T-cell (primary cell): ENCODE measurements around the gene TRAPPC3L. TPM values are rescaled to one million over a fixed set of nuclear protein-coding genes. Genes with fewer than 3 reads are reported as not detected.

Experiments
- ATAC-seq, 4 experiments: fragments of 200-7000 bp in 3 of 4; fragments of 150-1000 bp in 1 of 4; cut with Tn5 transposase; replicated peaks in 1 of 4; 1 replicate in 3 of 4; 2 replicates in 1 of 4; pipeline ENCODE4 v1.10.0; 2021; ENCODE audit warnings: moderate library complexity in 3 of 4, mild to moderate bottlenecking in 2 of 4, moderate number of reproducible peaks in 1 of 4
- CTCF ChIA-PET, 2 donors: fragments of 300-600 bp; sonication (Branson Sonifier 250); formaldehyde crosslinking; loops; one replicate each; lab custom pipeline; 2022; ENCODE audit warnings: antibody characterized with exemption in 2 of 2; lab: Charles Lee
- POLR2A ChIA-PET, 2 donors: fragments of 300-600 bp; sonication (Branson Sonifier 250); formaldehyde crosslinking; loops; one replicate each; lab custom pipeline; 2022; ENCODE audit warnings: antibody characterized with exemption in 2 of 2; lab: Charles Lee
- DNase-seq, 35 experiments: peaks; one replicate each; pipeline versions ENCODE4 v3.0.0 to v3.0.0-alpha.2; 2013 to 2023
- H3K27ac ChIP-seq: one replicate; pipeline ENCODE4 v1.5.1; 2013; ENCODE audit warnings: low read length
- H3K27me3 ChIP-seq, 2 experiments: replicated peaks in 1 of 2; 1 replicate in 1 of 2; 2 replicates in 1 of 2; pipeline versions ENCODE4 v1.6.1 to v1.7.0; 2013; ENCODE audit warnings: low read length in 1 of 2, mixed read lengths in 1 of 2; ENCODE audit not compliant: control insufficient read depth in 2 of 2, insufficient read depth in 2 of 2; ENCODE audit errors: extremely low read depth in 1 of 2
- H3K36me3 ChIP-seq, 2 donors: 1 replicate in 1 of 2; 2 replicates in 1 of 2; pipeline versions ENCODE4 v1.6.1 to v1.7.0; 2013; ENCODE audit warnings: low read length in 1 of 2; ENCODE audit not compliant: control insufficient read depth in 2 of 2, insufficient read depth in 1 of 2; ENCODE audit errors: extremely low read depth in 1 of 2
- H3K4me1 ChIP-seq, 2 experiments: 1 replicate in 1 of 2; 2 replicates in 1 of 2; pipeline versions ENCODE4 v1.6.1 to v1.7.0; 2013; ENCODE audit warnings: low read length in 2 of 2, mixed read lengths in 1 of 2; ENCODE audit not compliant: insufficient read depth in 2 of 2, control insufficient read depth in 1 of 2; ENCODE audit errors: extremely low read depth in 1 of 2
- H3K4me3 ChIP-seq, 2 donors: 1 replicate in 1 of 2; 2 replicates in 1 of 2; pipeline versions ENCODE4 v1.5.1 to v1.7.0; 2013; ENCODE audit warnings: mild to moderate bottlenecking in 2 of 2, low read length in 1 of 2, moderate library complexity in 1 of 2; ENCODE audit not compliant: control insufficient read depth in 1 of 2; ENCODE audit errors: extremely low read depth in 1 of 2
- H3K9me3 ChIP-seq: 2 replicates; pipeline ENCODE4 v1.7.0; 2013
- H3K27ac Mint-ChIP-seq, 2 donors: one replicate each; pipeline ENCODE4 v1.8.0; 2020 to 2021; ENCODE audit warnings: mild to moderate bottlenecking in 2 of 2, mixed read lengths in 2 of 2
- H3K27me3 Mint-ChIP-seq, 2 donors: one replicate each; pipeline ENCODE4 v1.8.0; 2021 to 2022; ENCODE audit warnings: mixed read lengths in 2 of 2
- H3K36me3 Mint-ChIP-seq: one replicate; pipeline ENCODE4 v1.8.0; 2021; ENCODE audit warnings: mixed read lengths
- H3K4me1 Mint-ChIP-seq, 3 donors: one replicate each; pipeline ENCODE4 v1.8.0; 2020 to 2022; ENCODE audit warnings: mixed read lengths in 3 of 3, mild to moderate bottlenecking in 1 of 3
- H3K4me3 Mint-ChIP-seq, 3 donors: one replicate each; pipeline ENCODE4 v1.8.0; 2020 to 2022; ENCODE audit warnings: mild to moderate bottlenecking in 3 of 3, mixed read lengths in 3 of 3, moderate library complexity in 3 of 3
- H3K9me3 Mint-ChIP-seq, 3 donors: one replicate each; pipeline ENCODE4 v1.8.0; 2020 to 2022; ENCODE audit warnings: mixed read lengths in 3 of 3
- WGBS: methylation state at CpG from one replicate; pipeline ENCODE4 v1.1.5; 2013; ENCODE audit warnings: missing lambda C conversion rate; ENCODE audit not compliant: insufficient coverage; 5-methylcytosine and 5-hydroxymethylcytosine counted together
- total RNA-seq, 35 experiments: library from RNA in 6 of 35; stranded (reverse) in 6 of 35; fragments of 120-200 nt in 1 of 35; gene quantifications; one replicate each; pipeline versions ENCODE4 v1.2.1 to v1.2.4 and lab custom pipeline; 2013 to 2026

TRAPPC3L gene
- total RNA-seq, 5 donors from 2014 or later (not counting 1 experiment from before 2014, with no cell fraction given) = not detected

DNA sequence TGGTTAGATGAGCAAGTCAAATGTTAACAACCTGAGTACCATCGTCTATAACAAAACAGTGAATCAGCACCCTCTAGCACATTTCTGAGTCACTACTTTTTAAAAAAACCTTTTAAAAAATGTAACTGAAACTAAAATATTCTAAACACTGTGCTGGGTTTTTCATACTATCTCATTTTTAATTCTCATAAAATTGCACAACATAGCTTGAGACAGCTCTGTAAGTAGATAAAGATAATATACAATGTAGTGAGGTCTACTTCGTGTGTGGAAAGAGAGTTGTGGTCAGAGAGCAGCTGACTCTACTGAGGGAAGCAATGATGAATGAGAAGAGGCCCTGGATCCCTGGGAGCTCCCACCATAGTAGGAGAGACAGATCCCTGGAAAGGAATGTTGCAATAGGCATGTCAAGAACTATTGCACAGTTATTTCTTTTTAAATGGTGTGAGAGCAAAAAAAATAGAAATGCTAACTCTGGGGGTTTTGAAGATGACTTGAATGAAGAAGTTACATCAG, 97.9 kb downstream of the TRAPPC3L start:
- no peaks in the 10 kb centered on the region for H3K9me3 ChIP-seq
- POLR2A ChIA-PET = interaction anchor here in 1 of 2 donors (0.6 kb wide), 1 partner anchor 54 kb away, joined by 4 read pairs; no protein-coding TSS in a partner anchor
- H3K4me1 Mint-ChIP-seq = peaks cover 13 to 21% (median 18%) of the 10 kb centered on the region in 3 donors
- H3K27ac ChIP-seq = no peak overlapping the region
- ATAC-seq (no peak), DNase-seq (no peak)
- peaks cover 0 to 3% of the 10 kb centered on the region in 2 experiments for H3K27me3 ChIP-seq
- H3K9me3 Mint-ChIP-seq = no peaks in the 10 kb centered on the region
- no peak overlapping the region for H3K27ac Mint-ChIP-seq
- H3K4me3 ChIP-seq = no peak overlapping the region
- 14% methylated on average over 1 of the region's 2 CpGs for WGBS
- CTCF ChIA-PET = no interaction called here
- no peak overlapping the region for H3K4me3 Mint-ChIP-seq
- H3K36me3 ChIP-seq = no peaks in the 10 kb centered on the region
- H3K27me3 Mint-ChIP-seq = peaks cover 4 to 7% of the 10 kb centered on the region in 2 donors
- H3K36me3 Mint-ChIP-seq = no peaks in the 10 kb centered on the region
- peaks cover 0 to 4% of the 10 kb centered on the region in 2 experiments for H3K4me1 ChIP-seq

DNA sequence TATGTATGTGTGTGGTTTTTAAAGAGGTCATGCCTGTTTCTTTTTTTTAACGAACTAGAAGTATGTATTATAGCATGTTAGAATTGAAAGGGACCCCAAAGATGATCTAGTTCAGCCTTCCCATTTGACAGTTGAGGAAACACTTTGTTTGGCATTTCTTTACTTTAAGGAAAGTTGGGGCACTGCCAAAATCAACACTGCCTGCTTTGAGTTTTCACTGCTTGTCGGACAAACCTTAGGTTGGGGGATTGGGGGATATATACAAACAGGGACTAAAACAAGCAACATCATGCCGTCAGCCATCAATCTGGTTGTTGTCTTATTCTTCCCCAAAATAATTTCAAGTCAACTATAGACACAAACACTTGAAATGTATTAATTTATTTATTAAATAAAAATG, 98.4 kb downstream of the TRAPPC3L start:
- no CpG with 5 or more reads among the region's 3 CpGs for WGBS
- H3K9me3 Mint-ChIP-seq = no peaks in the 10 kb centered on the region

DNA sequence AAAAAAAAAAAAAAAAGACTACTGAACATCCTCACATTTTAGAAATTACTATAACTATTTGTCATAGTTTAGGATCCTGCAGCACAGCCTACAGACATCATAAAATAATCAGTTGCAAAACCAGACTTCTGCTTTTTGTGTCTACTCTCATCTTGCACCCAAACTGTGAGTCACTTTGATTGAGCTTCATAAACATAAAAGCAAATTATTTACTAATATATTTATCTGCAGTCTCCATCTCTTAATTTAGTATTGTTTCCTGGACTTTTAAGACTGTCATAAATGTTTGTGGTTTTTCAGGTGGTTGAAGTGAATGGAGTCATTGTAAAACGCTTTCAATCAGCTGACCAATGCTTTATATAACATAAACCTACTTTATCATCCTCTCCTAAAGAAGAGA, 99.1 kb downstream of the TRAPPC3L start:
- Histone ChIP-seq H3K27me3 (peaks cover 0 to 3% of the 10 kb centered on the region in 2 experiments), H3K4me1 (peaks cover 0 to 4% of the 10 kb centered on the region in 2 experiments), H3K36me3 (no peaks in the 10 kb centered on the region), H3K4me3 (no peak overlapping the region), H3K9me3 (no peaks in the 10 kb centered on the region), H3K27ac (no peak overlapping the region)
- Mint-ChIP-seq H3K27ac (no peak overlapping the region), H3K4me3 (no peak overlapping the region), H3K9me3 (no peaks in the 10 kb centered on the region), H3K4me1 (peaks cover 11 to 18% (median 15%) of the 10 kb centered on the region in 3 donors), H3K36me3 (no peaks in the 10 kb centered on the region), H3K27me3 (peaks cover 11 to 13% of the 10 kb centered on the region in 2 donors)
- no peak for DNase-seq
- no CpG with 5 or more reads among the region's 1 CpG for WGBS
- ChIA-PET CTCF (interaction anchor here in 1 of 2 donors (0.6 kb wide), 1 partner anchor 63 kb away, joined by 5 read pairs; no protein-coding TSS in a partner anchor), POLR2A (interaction anchor here in 1 of 2 donors (0.7 kb wide), 1 partner anchor 303 kb away, joined by 4 read pairs; no protein-coding TSS in a partner anchor)
- ATAC-seq = no peak

More for the DNA sequence above, 98.4 kb downstream of the TRAPPC3L start:
- no peak for ATAC-seq
- no peaks in the 10 kb centered on the region for H3K36me3 ChIP-seq
- peaks cover 0 to 4% of the 10 kb centered on the region in 2 experiments for H3K4me1 ChIP-seq
- peaks cover 0 to 3% of the 10 kb centered on the region in 2 experiments for H3K27me3 ChIP-seq
- peaks cover 13 to 21% (median 18%) of the 10 kb centered on the region in 3 donors for H3K4me1 Mint-ChIP-seq
- peaks cover 8 to 10% of the 10 kb centered on the region in 2 donors for H3K27me3 Mint-ChIP-seq
- H3K27ac Mint-ChIP-seq = no peak overlapping the region
- POLR2A ChIA-PET = interaction anchor here in 1 of 2 donors (0.7 kb wide), 1 partner anchor 303 kb away, joined by 4 read pairs; no protein-coding TSS in a partner anchor
- no peak overlapping the region for H3K4me3 ChIP-seq
- CTCF ChIA-PET = no interaction called here
- no peaks in the 10 kb centered on the region for H3K36me3 Mint-ChIP-seq
- H3K4me3 Mint-ChIP-seq = no peak overlapping the region
- no peaks in the 10 kb centered on the region for H3K9me3 ChIP-seq
- H3K27ac ChIP-seq = no peak overlapping the region
- no peak for DNase-seq

DNA sequence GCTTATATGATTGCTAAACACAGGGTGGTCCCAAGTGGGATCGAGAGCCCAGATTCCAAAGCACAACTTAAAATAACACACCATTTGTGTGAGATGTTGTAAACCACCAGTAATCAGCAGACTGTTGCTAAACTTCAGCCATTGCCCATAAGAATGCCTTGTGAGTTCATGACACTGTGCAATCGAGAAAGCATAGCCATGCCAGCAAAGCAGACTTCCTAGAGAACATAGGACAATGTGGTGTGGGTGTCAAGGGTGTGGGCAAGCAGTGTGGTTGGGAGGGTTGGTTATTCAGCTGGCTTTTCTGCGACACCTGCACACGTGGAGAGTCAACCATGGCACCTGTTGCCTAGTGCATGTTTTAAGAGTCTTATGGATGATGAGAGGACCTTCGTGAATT, 100.4 kb downstream of the TRAPPC3L start:
- no peak overlapping the region for H3K4me3 Mint-ChIP-seq
- WGBS = 13% methylated on average over 2 of the region's 5 CpGs
- Histone ChIP-seq H3K27ac (no peak overlapping the region), H3K27me3 (no peaks in the 10 kb centered on the region), H3K9me3 (no peaks in the 10 kb centered on the region), H3K36me3 (no peaks in the 10 kb centered on the region), H3K4me3 (no peak overlapping the region), H3K4me1 (peaks cover 0 to 4% of the 10 kb centered on the region in 2 experiments)
- DNase-seq (peak in 1 of 35 experiments; percentile 18), ATAC-seq (no peak)
- H3K4me1 Mint-ChIP-seq = peaks cover 11 to 13% (median 12%) of the 10 kb centered on the region in 3 donors
- H3K27me3 Mint-ChIP-seq = peaks cover 6 to 10% of the 10 kb centered on the region in 2 donors
- H3K36me3 Mint-ChIP-seq = no peaks in the 10 kb centered on the region
- H3K27ac Mint-ChIP-seq = no peak overlapping the region
- CTCF ChIA-PET = interaction anchor here (0.9 to 1.1 kb wide), 3 partner anchors 90 to 170 kb away, joined by 3 to 4 read pairs (median 3); no protein-coding TSS in a partner anchor
- POLR2A ChIA-PET = interaction anchor here in 1 of 2 donors (0.5 kb wide), 1 partner anchor 26 kb away, joined by 3 read pairs; no protein-coding TSS in a partner anchor
- H3K9me3 Mint-ChIP-seq = no peaks in the 10 kb centered on the region

Other genes with a start within 250 kb of the TRAPPC3L start
- gene DSE, start 174.7 kb downstream of the TRAPPC3L start, total RNA-seq = 1 to 10 TPM; 5.9 to 9.3 (median 7.4) TPM
- gene CALHM6, start 84.3 kb downstream of the TRAPPC3L start, total RNA-seq = 10 to 100 TPM in 1 of 5 donors, 1 to 10 TPM in 3, under 1 TPM in 1; 0.53 to 15.4 (median 3.8) TPM
- gene CALHM5, start 34.0 kb downstream of the TRAPPC3L start, total RNA-seq = not detected
- gene CALHM4, start 8.1 kb upstream of the TRAPPC3L start, total RNA-seq = not detected
- gene RWDD1, start 25.8 kb upstream of the TRAPPC3L start, total RNA-seq = 10 to 100 TPM; 29.3 to 48.9 (median 35.8) TPM
- under 1 TPM; 0.38 to 0.91 (median 0.43) TPM for gene RSPH4A, start 70.8 kb upstream of the TRAPPC3L start, total RNA-seq
- gene ZUP1, start 123.1 kb upstream of the TRAPPC3L start, total RNA-seq = 10 to 100 TPM; 10.4 to 14.1 (median 11.4) TPM
- gene KPNA5, start 135.5 kb upstream of the TRAPPC3L start, total RNA-seq = 10 to 100 TPM; 41.3 to 57.3 (median 45.6) TPM
- not detected for gene FAM162B, start 220.0 kb upstream of the TRAPPC3L start, total RNA-seq